Stimulated activated CD8-positive, alpha-beta memory T cell treated with anti-CD3 and anti-CD28 coated beads, Interleukin-7, amount 100 ng/mL, for 1 hour (primary cell): ENCODE results near the gene RFTN2.

Experiments
- DNase-seq, 2 donors: peaks; one replicate each; pipeline ENCODE4 v3.0.0-alpha.2; 2020; ENCODE audit warnings: low read depth in 2 of 2

Gene RFTN2

GRCh38 chr2:197548582-197548981 is 126.8 kb downstream of the RFTN2 start:
- DNase-seq: no peak

- no peak for DNase-seq
These were observed 128.1 kb downstream of the RFTN2 start for GRCh38 chr2:197547163-197547900.

- DNase-seq: no peak
These were observed 132.2 kb downstream of the RFTN2 start for GRCh38 chr2:197543206-197543605.

- DNase-seq: no peak
These were observed 135.7 kb downstream of the RFTN2 start for GRCh38 chr2:197539734-197540133.

GRCh38 chr2:197538412-197538811 is 137.0 kb downstream of the RFTN2 start:
- no peak for DNase-seq
